Astrocyte (in vitro differentiated cells and primary cell): ENCODE data around the gene PODN.

ENCODE experiments used
- EZH2 ChIP-seq: IDR thresholded peaks from 2 replicates; pipeline ENCODE4 v1.6.1; 2012; ENCODE audit warnings: mild to moderate bottlenecking, low read length, inconsistent platforms; ENCODE audit not compliant: insufficient read depth
- TF ChIP-seq, protein P1 (sequence below): IDR thresholded peaks from 2 replicates; pipeline ENCODE4 v1.5.1; 2011; ENCODE audit warnings: low read depth, mild to moderate bottlenecking, inconsistent platforms, low read length, moderate library complexity; ENCODE audit not compliant: insufficient read depth

GRCh38 chr1:53107570-53108322, 45.7 kb downstream of the PODN start:
- TF ChIP-seq, protein P1, sequence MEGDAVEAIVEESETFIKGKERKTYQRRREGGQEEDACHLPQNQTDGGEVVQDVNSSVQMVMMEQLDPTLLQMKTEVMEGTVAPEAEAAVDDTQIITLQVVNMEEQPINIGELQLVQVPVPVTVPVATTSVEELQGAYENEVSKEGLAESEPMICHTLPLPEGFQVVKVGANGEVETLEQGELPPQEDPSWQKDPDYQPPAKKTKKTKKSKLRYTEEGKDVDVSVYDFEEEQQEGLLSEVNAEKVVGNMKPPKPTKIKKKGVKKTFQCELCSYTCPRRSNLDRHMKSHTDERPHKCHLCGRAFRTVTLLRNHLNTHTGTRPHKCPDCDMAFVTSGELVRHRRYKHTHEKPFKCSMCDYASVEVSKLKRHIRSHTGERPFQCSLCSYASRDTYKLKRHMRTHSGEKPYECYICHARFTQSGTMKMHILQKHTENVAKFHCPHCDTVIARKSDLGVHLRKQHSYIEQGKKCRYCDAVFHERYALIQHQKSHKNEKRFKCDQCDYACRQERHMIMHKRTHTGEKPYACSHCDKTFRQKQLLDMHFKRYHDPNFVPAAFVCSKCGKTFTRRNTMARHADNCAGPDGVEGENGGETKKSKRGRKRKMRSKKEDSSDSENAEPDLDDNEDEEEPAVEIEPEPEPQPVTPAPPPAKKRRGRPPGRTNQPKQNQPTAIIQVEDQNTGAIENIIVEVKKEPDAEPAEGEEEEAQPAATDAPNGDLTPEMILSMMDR = no peak
- no peak for TF ChIP-seq EZH2
